ENCODE data around the gene MYO3A. TPM values are rescaled to one million over a fixed set of nuclear protein-coding genes. Genes with fewer than 3 reads are reported as not detected.

The MYO3A gene
- total RNA-seq, 4 donors from 2014 or later: 0.58 to 3.4 TPM; not detected in 2

DNA sequence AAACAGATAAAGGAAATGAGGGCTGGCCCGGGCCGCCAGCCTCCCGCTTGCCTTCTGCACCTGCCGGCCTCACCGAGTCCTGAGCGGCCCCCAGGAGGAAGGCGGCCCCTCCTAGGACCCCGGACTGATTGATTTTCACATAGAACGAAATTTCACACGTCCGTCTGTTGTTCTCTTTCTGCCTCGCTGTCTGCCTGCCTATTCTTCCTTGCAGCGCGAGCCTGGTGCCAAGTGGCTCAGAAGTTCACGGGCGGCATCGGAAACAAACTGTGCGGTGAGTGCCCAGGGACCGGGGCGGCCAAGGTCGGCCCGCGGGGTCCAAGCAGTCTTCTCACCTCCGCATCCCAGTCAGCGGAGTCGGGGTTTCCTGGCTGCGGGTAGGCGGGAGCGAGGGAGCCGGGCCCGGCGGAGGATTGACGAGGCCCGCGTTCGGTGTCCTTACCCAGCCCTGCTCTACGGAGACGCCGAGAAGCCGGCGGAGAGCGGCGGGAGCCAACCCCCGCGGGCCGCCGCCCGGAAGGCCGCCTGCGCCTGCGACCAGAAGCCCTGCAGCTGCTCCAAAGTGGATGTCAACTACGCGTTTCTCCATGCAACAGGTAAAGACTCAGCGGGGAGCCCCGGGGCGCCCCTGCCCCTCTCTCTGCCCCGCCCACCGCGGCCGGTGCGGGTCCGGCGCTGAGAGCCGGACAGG lies 283.5 kb downstream of the MYO3A start:
- intact Hi-C loops (cut with DNase I; ENCODE audit: low total_unique reads): no loop called here
- no peaks in the 10 kb centered on the region for H3K4me1 ChIP-seq
- no peak for DNase-seq
- H3K27me3 ChIP-seq: peaks cover 0 to 62% of the 10 kb centered on the region in 2 donors
- no peaks in the 10 kb centered on the region for H3K36me3 ChIP-seq
- no peak overlapping the region for H3K4me3 ChIP-seq
- H3K9me3 ChIP-seq: no peaks in the 10 kb centered on the region
- H3K27ac ChIP-seq: no peak overlapping the region
- TF ChIP-seq, protein P1, sequence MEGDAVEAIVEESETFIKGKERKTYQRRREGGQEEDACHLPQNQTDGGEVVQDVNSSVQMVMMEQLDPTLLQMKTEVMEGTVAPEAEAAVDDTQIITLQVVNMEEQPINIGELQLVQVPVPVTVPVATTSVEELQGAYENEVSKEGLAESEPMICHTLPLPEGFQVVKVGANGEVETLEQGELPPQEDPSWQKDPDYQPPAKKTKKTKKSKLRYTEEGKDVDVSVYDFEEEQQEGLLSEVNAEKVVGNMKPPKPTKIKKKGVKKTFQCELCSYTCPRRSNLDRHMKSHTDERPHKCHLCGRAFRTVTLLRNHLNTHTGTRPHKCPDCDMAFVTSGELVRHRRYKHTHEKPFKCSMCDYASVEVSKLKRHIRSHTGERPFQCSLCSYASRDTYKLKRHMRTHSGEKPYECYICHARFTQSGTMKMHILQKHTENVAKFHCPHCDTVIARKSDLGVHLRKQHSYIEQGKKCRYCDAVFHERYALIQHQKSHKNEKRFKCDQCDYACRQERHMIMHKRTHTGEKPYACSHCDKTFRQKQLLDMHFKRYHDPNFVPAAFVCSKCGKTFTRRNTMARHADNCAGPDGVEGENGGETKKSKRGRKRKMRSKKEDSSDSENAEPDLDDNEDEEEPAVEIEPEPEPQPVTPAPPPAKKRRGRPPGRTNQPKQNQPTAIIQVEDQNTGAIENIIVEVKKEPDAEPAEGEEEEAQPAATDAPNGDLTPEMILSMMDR (IDR thresholded peaks at IDR 0.05): no peak
- TF ChIP-seq POLR2A (IDR thresholded peaks at IDR 0.05): no peak

DNA sequence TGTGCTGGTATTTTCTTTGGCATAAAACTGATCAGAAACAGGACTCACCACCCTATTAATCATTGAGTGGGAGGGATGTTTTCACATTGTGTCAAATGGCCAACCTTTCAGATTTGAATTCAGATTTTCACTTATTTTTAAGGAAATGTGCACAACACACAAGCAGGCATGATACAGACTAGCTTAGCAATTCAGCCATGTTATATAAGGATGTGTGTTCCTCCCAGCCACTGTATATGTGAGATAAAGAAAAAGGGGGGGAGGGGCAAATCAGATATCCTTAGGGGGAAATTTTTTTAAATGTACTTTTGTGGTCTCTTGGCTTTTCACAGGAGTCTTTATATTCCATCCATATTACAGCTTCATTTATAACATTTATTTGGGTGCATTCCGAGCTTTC lies 285.6 kb downstream of the MYO3A start:
- Histone ChIP-seq H3K27ac (no peak overlapping the region), H3K4me1 (no peaks in the 10 kb centered on the region), H3K27me3 (peaks cover 0 to 46% of the 10 kb centered on the region in 2 donors), H3K4me3 (no peak overlapping the region), H3K9me3 (no peaks in the 10 kb centered on the region), H3K36me3 (no peaks in the 10 kb centered on the region)
- no peak for DNase-seq
- no peak for TF ChIP-seq POLR2A (IDR thresholded peaks at IDR 0.05)
- TF ChIP-seq, protein P1 (IDR thresholded peaks at IDR 0.05): no peak
- intact Hi-C loops (cut with DNase I; ENCODE audit: low total_unique reads): no loop called here

- Histone ChIP-seq H3K27me3 (peaks cover 0 to 42% of the 10 kb centered on the region in 2 donors), H3K27ac (no peak overlapping the region), H3K4me3 (no peak overlapping the region), H3K4me1 (no peaks in the 10 kb centered on the region), H3K36me3 (no peaks in the 10 kb centered on the region), H3K9me3 (no peaks in the 10 kb centered on the region)
- intact Hi-C loops (cut with DNase I; ENCODE audit: low total_unique reads): no loop called here
- no peak for TF ChIP-seq POLR2A (IDR thresholded peaks at IDR 0.05)
- TF ChIP-seq, protein P1 (IDR thresholded peaks at IDR 0.05): no peak
- no peak for DNase-seq
Measured at GRCh38 chr10:26220901-26221300, 286.9 kb downstream of the MYO3A start.

GRCh38 chr10:26221541-26221940 lies 287.5 kb downstream of the MYO3A start:
- H3K36me3 ChIP-seq: no peaks in the 10 kb centered on the region
- H3K27ac ChIP-seq: no peak overlapping the region
- H3K4me3 ChIP-seq: no peak overlapping the region
- H3K9me3 ChIP-seq: no peaks in the 10 kb centered on the region
- DNase-seq: no peak
- peaks cover 0 to 42% of the 10 kb centered on the region in 2 donors for H3K27me3 ChIP-seq
- H3K4me1 ChIP-seq: no peaks in the 10 kb centered on the region
- no peak for TF ChIP-seq POLR2A (IDR thresholded peaks at IDR 0.05)
- TF ChIP-seq, protein P1 (IDR thresholded peaks at IDR 0.05): no peak
- intact Hi-C loops (cut with DNase I; ENCODE audit: low total_unique reads): no loop called here

- Histone ChIP-seq H3K9me3 (no peaks in the 10 kb centered on the region), H3K27me3 (peaks cover 0 to 34% of the 10 kb centered on the region in 2 donors), H3K4me3 (no peak overlapping the region), H3K27ac (no peak overlapping the region), H3K36me3 (no peaks in the 10 kb centered on the region), H3K4me1 (no peaks in the 10 kb centered on the region)
- intact Hi-C loops (cut with DNase I; ENCODE audit: low total_unique reads): no loop called here
- TF ChIP-seq, protein P1 (IDR thresholded peaks at IDR 0.05): no peak
- no peak for TF ChIP-seq POLR2A (IDR thresholded peaks at IDR 0.05)
- DNase-seq: no peak
Measured at GRCh38 chr10:26222563-26222962, 288.5 kb downstream of the MYO3A start.

Data from uterus (tissue), 4 donors.